CD4-positive, alpha-beta T cell (primary cell): ENCODE data around the gene NEURL4. TPM values are rescaled to one million over a fixed set of nuclear protein-coding genes. Genes with fewer than 3 reads are reported as not detected.

ENCODE experiments used
- ATAC-seq: fragments of 200-7000 bp; cut with Tn5 transposase; one replicate; pipeline ENCODE4 v1.10.0; 2022; ENCODE audit warnings: mild to moderate bottlenecking; ENCODE audit not compliant: poor library complexity
- CTCF ChIA-PET: fragments of 350-600 bp; sonication (Branson Sonifier 250); formaldehyde crosslinking; loops from one replicate; lab custom pipeline; 2021; ENCODE audit warnings: antibody characterized with exemption, inconsistent platforms; lab: Charles Lee
- POLR2A ChIA-PET: fragments of 350-600 bp; sonication (Branson Sonifier 250); formaldehyde crosslinking; loops from one replicate; lab custom pipeline; 2021; ENCODE audit warnings: antibody characterized with exemption, inconsistent platforms; lab: Charles Lee
- DNase-seq, 14 experiments: peaks; one replicate each; pipeline ENCODE4 v3.0.0-alpha.2; 2013 to 2020; ENCODE audit warnings: mixed read lengths in 2 of 14
- H3K27ac ChIP-seq, 2 donors: one replicate each; pipeline versions ENCODE4 v1.5.1 to v1.7.0; 2013; ENCODE audit warnings: low read length in 2 of 2, low read depth in 1 of 2, mild to moderate bottlenecking in 1 of 2
- H3K27me3 ChIP-seq, 2 experiments: 1 replicate in 1 of 2; 2 replicates in 1 of 2; pipeline versions ENCODE4 v1.6.1 to v1.7.0; 2013; ENCODE audit warnings: low read length in 2 of 2, control low read depth in 1 of 2, mild to moderate bottlenecking in 1 of 2, moderate library complexity in 1 of 2; ENCODE audit not compliant: insufficient read depth in 2 of 2, control insufficient read depth in 1 of 2
- H3K36me3 ChIP-seq: one replicate; pipeline ENCODE4 v1.6.1; 2013; ENCODE audit warnings: low read length, control low read depth; ENCODE audit not compliant: insufficient read depth
- H3K4me1 ChIP-seq: one replicate; pipeline ENCODE4 v1.6.1; 2013; ENCODE audit warnings: low read length, control low read depth; ENCODE audit not compliant: insufficient read depth
- H3K4me3 ChIP-seq: one replicate; pipeline ENCODE4 v1.5.1; 2013; ENCODE audit warnings: mild to moderate bottlenecking, low read length, moderate library complexity
- H3K9me3 ChIP-seq, 2 experiments: 1 replicate in 1 of 2; 2 replicates in 1 of 2; pipeline versions ENCODE4 v1.6.1 to v1.7.0; 2013; ENCODE audit warnings: low read length in 2 of 2, mild to moderate bottlenecking in 2 of 2, control low read depth in 1 of 2, moderate library complexity in 1 of 2; ENCODE audit not compliant: control insufficient read depth in 1 of 2, insufficient read depth in 1 of 2
- H3K27ac Mint-ChIP-seq: one replicate; pipeline ENCODE4 v1.8.0; 2020; ENCODE audit warnings: mixed read lengths
- H3K27me3 Mint-ChIP-seq: one replicate; pipeline ENCODE4 v1.8.0; 2021; ENCODE audit warnings: mixed read lengths
- H3K36me3 Mint-ChIP-seq: one replicate; pipeline ENCODE4 v1.8.0; 2021; ENCODE audit warnings: low read depth, mixed read lengths
- H3K4me1 Mint-ChIP-seq: one replicate; pipeline ENCODE4 v1.8.0; 2021; ENCODE audit warnings: low read depth, mixed read lengths
- H3K4me3 Mint-ChIP-seq: one replicate; pipeline ENCODE4 v1.8.0; 2020; ENCODE audit warnings: mild to moderate bottlenecking, mixed read lengths
- H3K9me3 Mint-ChIP-seq: one replicate; pipeline ENCODE4 v1.8.0; 2020; ENCODE audit warnings: mixed read lengths
- intact Hi-C, 2 experiments: fragments of 100-400 bp; cut with DNase I in 1 of 2; cut with micrococcal nuclease in 1 of 2; formaldehyde crosslinking; loops; one replicate each; pipeline versions ENCODE4 v1.15.1 to v1.9.0; 2023 to 2025; cut with DNase I, micrococcal nuclease
- total RNA-seq, 174 experiments: library from RNA in 2 of 174; stranded (reverse) in 2 of 174; gene quantifications; one replicate each; pipeline ENCODE4 v1.2.3 and lab custom pipeline; 2021 to 2026
- TF ChIP-seq, protein P1 (sequence below): fragments of 200-600 bp; IDR thresholded peaks from one replicate; pipeline ENCODE4 v1.8.0; 2022; ENCODE audit warnings: antibody characterized with exemption, mild to moderate bottlenecking

The NEURL4 gene
- total RNA-seq, 2 experiments from 2014 or later = 29.0 to 30.8 TPM

DNA sequence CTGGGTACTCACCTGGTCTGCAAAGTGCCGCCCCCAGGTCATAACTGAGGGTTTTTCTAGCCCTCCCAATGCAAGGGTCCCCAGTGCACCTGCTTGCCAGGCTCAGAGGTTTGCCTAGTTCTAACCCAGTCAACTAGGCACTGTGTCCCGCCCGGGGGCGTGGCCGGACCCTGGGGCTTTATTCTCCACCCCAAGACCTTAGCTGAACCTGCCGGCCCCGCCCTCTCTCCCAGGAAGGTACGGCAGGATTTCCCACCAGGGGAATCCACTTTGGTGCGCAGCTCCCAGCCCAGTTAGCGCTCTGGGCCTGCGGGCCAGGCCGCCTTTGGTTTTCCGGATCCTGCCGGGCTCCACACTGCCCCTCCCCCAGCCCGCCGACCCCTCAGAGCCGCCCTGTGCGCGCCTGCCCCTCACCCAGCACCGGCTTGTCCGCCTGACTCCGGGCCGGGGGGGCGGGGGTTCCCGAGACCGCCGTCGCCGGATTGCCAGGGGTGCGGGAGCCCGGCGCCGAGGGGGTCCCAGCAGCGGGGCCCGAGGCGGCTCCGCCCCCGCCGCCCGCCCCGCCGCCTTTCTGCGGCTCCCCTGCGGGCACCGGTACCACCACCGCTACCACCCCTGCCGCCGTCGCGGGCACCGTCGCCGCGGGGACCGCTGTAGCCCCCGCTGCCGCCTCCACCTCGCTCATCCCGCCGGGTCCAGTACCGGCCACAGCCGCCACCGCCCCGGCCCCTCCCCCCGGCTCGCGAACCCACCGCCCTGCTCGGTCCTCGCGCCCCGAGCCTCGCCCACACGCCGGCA lies 35.1 kb downstream of the NEURL4 start:
- no peaks in the 10 kb centered on the region for H3K36me3 ChIP-seq
- Mint-ChIP-seq H3K36me3 (no peaks in the 10 kb centered on the region), H3K27me3 (peaks cover 34% of the 10 kb centered on the region), H3K9me3 (no peaks in the 10 kb centered on the region), H3K4me1 (peaks cover 19% of the 10 kb centered on the region), H3K4me3 (peak overlapping the region; percentile 34), H3K27ac (no peak overlapping the region)
- peak overlapping the region; percentile 34 for H3K4me3 ChIP-seq
- H3K27me3 ChIP-seq = peaks cover 14 to 17% of the 10 kb centered on the region in 2 experiments
- intact Hi-C loops = loop anchor here in 1 of 2 experiments (5.0 kb wide), 1 partner anchor 247 kb away; no protein-coding TSS in a partner anchor
- DNase-seq (peak in 4 of 14 experiments; percentile 20 to 61 (median 48)), ATAC-seq (peak; percentile 7)
- peaks cover 32% of the 10 kb centered on the region for H3K4me1 ChIP-seq
- TF ChIP-seq, protein P1, sequence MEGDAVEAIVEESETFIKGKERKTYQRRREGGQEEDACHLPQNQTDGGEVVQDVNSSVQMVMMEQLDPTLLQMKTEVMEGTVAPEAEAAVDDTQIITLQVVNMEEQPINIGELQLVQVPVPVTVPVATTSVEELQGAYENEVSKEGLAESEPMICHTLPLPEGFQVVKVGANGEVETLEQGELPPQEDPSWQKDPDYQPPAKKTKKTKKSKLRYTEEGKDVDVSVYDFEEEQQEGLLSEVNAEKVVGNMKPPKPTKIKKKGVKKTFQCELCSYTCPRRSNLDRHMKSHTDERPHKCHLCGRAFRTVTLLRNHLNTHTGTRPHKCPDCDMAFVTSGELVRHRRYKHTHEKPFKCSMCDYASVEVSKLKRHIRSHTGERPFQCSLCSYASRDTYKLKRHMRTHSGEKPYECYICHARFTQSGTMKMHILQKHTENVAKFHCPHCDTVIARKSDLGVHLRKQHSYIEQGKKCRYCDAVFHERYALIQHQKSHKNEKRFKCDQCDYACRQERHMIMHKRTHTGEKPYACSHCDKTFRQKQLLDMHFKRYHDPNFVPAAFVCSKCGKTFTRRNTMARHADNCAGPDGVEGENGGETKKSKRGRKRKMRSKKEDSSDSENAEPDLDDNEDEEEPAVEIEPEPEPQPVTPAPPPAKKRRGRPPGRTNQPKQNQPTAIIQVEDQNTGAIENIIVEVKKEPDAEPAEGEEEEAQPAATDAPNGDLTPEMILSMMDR = no peak
- no peak overlapping the region for H3K27ac ChIP-seq
- no peaks in the 10 kb centered on the region for H3K9me3 ChIP-seq
- ChIA-PET CTCF (no interaction called here), POLR2A (interaction anchor here (1.4 to 1.5 kb wide), 2 partner anchors 11 to 13 kb away, joined by 3 to 7 read pairs; partner anchors contain the start of gene SLC2A4)

DNA sequence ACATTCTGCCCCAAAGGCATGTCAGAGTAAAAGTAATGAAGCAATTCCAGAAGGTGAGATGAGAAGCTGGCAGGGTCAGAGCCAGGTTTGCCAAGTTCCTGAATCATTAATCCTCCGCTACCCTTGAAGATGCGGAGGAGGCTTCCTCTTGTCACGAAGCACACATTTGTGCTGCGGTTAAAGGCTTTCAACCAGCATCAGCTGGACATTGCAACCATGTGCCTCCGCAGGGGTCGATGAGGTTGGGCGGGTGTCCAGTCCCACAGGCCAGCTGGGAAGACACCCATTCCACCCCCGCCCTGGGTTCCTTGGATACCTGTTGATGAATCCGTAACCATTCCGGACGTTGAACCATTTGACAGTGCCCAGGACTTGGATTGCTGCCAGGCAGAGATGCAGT lies 36.0 kb downstream of the NEURL4 start:
- intact Hi-C loops = loop anchor here in 1 of 2 experiments (5.0 kb wide), 1 partner anchor 246 kb away; no protein-coding TSS in a partner anchor
- H3K27me3 ChIP-seq = peaks cover 14 to 17% of the 10 kb centered on the region in 2 experiments
- ATAC-seq (no peak), DNase-seq (no peak)
- no peaks in the 10 kb centered on the region for H3K36me3 ChIP-seq
- no peak overlapping the region for H3K27ac Mint-ChIP-seq
- POLR2A ChIA-PET = interaction anchor here (1.4 to 1.5 kb wide), 2 partner anchors 10 to 12 kb away, joined by 3 to 7 read pairs; partner anchors contain the start of gene SLC2A4
- no peaks in the 10 kb centered on the region for H3K9me3 ChIP-seq
- H3K36me3 Mint-ChIP-seq = no peaks in the 10 kb centered on the region
- CTCF ChIA-PET = no interaction called here
- H3K4me3 Mint-ChIP-seq = peak overlapping the region; percentile 78
- TF ChIP-seq, protein P1 = no peak
- H3K27me3 Mint-ChIP-seq = peaks cover 42% of the 10 kb centered on the region
- peaks cover 19% of the 10 kb centered on the region for H3K4me1 Mint-ChIP-seq
- H3K27ac ChIP-seq = no peak overlapping the region
- H3K4me3 ChIP-seq = no peak overlapping the region
- H3K9me3 Mint-ChIP-seq = no peaks in the 10 kb centered on the region
- peaks cover 32% of the 10 kb centered on the region for H3K4me1 ChIP-seq

DNA sequence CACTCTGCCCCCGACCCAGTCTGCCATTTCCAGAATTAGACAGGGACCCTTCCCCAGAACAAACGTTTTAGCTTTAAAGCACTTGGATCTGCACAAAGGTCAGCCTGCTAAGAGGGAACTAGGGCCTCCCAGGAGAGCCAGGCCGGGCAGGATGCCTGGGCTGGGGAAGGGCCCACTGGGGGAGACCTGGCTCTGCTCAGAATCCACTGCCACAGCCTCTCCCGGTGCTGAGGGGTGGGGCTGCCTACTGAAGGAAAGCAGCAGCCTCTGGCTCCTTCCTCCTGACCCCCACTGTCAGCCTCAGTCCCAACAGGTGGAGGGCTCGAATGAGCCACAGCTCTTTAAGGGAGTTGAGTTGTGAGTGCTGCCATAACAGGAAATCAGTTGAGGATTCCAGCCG lies 36.4 kb downstream of the NEURL4 start:
- H3K36me3 Mint-ChIP-seq = no peaks in the 10 kb centered on the region
- intact Hi-C loops = loop anchor here in 1 of 2 experiments (5.0 kb wide), 1 partner anchor 245 kb away; no protein-coding TSS in a partner anchor
- H3K9me3 Mint-ChIP-seq = no peaks in the 10 kb centered on the region
- Histone ChIP-seq H3K36me3 (no peaks in the 10 kb centered on the region), H3K27ac (no peak overlapping the region), H3K9me3 (no peaks in the 10 kb centered on the region), H3K4me3 (no peak overlapping the region), H3K27me3 (peaks cover 14 to 17% of the 10 kb centered on the region in 2 experiments), H3K4me1 (peaks cover 32% of the 10 kb centered on the region)
- H3K27me3 Mint-ChIP-seq = peaks cover 46% of the 10 kb centered on the region
- peaks cover 19% of the 10 kb centered on the region for H3K4me1 Mint-ChIP-seq
- peak overlapping the region; percentile 30 for H3K4me3 Mint-ChIP-seq
- ChIA-PET POLR2A (interaction anchor here (1.4 to 1.5 kb wide), 2 partner anchors 9 to 12 kb away, joined by 3 to 7 read pairs; partner anchors contain the start of gene SLC2A4), CTCF (no interaction called here)
- DNase-seq = no peak
- ATAC-seq = no peak
- TF ChIP-seq, protein P1 = no peak
- H3K27ac Mint-ChIP-seq = no peak overlapping the region
